Smooth muscle cell of the brain vasculature (primary cell): ENCODE results near the gene DCLK1.

ENCODE experiments used
- DNase-seq: peaks from one replicate; pipeline ENCODE4 v3.0.0-alpha.2; 2012; ENCODE audit warnings: low read depth, low spot score

Gene DCLK1

GRCh38 chr13:35833031-35833430 lies 298.2 kb downstream of the DCLK1 start:
- no peak for DNase-seq

- no peak for DNase-seq
These were observed 298.6 kb downstream of the DCLK1 start for GRCh38 chr13:35832551-35832950.

GRCh38 chr13:35830850-35831450 lies 300.2 kb downstream of the DCLK1 start:
- no peak for DNase-seq

GRCh38 chr13:35826626-35827254 lies 304.4 kb downstream of the DCLK1 start:
- DNase-seq, result no peak

GRCh38 chr13:35824825-35825224 lies 306.4 kb downstream of the DCLK1 start:
- DNase-seq, result no peak

- no peak for DNase-seq
These were observed 306.8 kb downstream of the DCLK1 start for GRCh38 chr13:35824395-35824794.

GRCh38 chr13:35822666-35823065 lies 308.5 kb downstream of the DCLK1 start:
- no peak for DNase-seq

- DNase-seq, result no peak
These were observed 312.5 kb downstream of the DCLK1 start for GRCh38 chr13:35818633-35819067.

GRCh38 chr13:35817642-35818607 lies 313.3 kb downstream of the DCLK1 start:
- no peak for DNase-seq

- DNase-seq, result no peak
These were observed 316.6 kb downstream of the DCLK1 start for GRCh38 chr13:35814605-35815011.

GRCh38 chr13:35812736-35813135 lies 318.4 kb downstream of the DCLK1 start:
- no peak for DNase-seq

GRCh38 chr13:35810321-35810720 lies 320.9 kb downstream of the DCLK1 start:
- DNase-seq, result no peak

GRCh38 chr13:35808846-35809245 lies 322.3 kb downstream of the DCLK1 start:
- DNase-seq, result no peak

- DNase-seq, result no peak
These were observed 326.3 kb downstream of the DCLK1 start for GRCh38 chr13:35804901-35805300.

- no peak for DNase-seq
These were observed 333.2 kb downstream of the DCLK1 start for GRCh38 chr13:35797991-35798390.

GRCh38 chr13:35797244-35797643 lies 333.9 kb downstream of the DCLK1 start:
- no peak for DNase-seq

GRCh38 chr13:35796623-35797022 lies 334.6 kb downstream of the DCLK1 start:
- DNase-seq, result no peak

- DNase-seq, result no peak
These were observed 336.3 kb downstream of the DCLK1 start for GRCh38 chr13:35794734-35795389.

GRCh38 chr13:35793823-35794222 lies 337.4 kb downstream of the DCLK1 start:
- DNase-seq, result no peak

- no peak for DNase-seq
These were observed 338.3 kb downstream of the DCLK1 start for GRCh38 chr13:35792911-35793310.

GRCh38 chr13:35792021-35792420 lies 339.2 kb downstream of the DCLK1 start:
- no peak for DNase-seq
